ENCODE measurements around the gene KAT5.
"Not testable (repeated sequence)": the region's sequence is repeated elsewhere in the genome, so short reads cannot be mapped to it uniquely, and the experiment has no call there.

DNA sequence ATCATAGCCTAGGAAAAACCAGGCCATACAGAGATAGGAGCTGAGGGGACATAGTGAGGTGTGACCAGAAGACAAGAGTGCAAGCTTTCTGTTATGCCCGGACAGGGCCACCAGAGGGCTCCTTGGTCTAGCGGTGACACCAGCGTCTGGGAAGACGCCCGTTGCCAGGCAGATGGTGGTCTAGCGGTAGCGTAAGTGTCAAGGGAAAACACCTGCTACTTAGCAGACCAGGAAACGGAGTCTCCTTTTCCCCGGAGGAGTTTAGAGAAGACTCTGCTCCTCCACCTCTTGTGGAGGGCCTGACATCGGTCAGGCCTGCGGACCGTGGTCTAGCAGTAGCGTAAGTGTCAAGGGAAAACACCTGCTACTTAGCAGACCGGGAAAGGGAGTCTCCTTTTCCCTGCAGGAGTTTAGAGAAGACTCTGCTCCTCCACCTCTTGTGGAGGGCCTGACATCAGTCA, 5.7 kb upstream of the KAT5 start:
- TF ChIP-seq, protein P1, sequence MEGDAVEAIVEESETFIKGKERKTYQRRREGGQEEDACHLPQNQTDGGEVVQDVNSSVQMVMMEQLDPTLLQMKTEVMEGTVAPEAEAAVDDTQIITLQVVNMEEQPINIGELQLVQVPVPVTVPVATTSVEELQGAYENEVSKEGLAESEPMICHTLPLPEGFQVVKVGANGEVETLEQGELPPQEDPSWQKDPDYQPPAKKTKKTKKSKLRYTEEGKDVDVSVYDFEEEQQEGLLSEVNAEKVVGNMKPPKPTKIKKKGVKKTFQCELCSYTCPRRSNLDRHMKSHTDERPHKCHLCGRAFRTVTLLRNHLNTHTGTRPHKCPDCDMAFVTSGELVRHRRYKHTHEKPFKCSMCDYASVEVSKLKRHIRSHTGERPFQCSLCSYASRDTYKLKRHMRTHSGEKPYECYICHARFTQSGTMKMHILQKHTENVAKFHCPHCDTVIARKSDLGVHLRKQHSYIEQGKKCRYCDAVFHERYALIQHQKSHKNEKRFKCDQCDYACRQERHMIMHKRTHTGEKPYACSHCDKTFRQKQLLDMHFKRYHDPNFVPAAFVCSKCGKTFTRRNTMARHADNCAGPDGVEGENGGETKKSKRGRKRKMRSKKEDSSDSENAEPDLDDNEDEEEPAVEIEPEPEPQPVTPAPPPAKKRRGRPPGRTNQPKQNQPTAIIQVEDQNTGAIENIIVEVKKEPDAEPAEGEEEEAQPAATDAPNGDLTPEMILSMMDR (conservative IDR thresholded peaks at IDR 0.05; ENCODE audit: low read length), result peak; percentile 74
- TF ChIP-seq EZH2phosphoT487 (IDR thresholded peaks at IDR 0.05; ENCODE audit: borderline replicate concordance, low read depth, low read length), result not testable (repeated sequence)
